Uterus (tissue), 4 donors: ENCODE results near the gene ACMSD. TPM values are rescaled to one million over a fixed set of nuclear protein-coding genes. Genes with fewer than 3 reads are reported as not detected.
"Not testable (repeated sequence)": the region's sequence is repeated elsewhere in the genome, so short reads cannot be mapped to it uniquely, and the experiment has no call there.

Experiments used
- DNase-seq, 2 donors: peaks; one replicate each; pipeline ENCODE4 v3.0.0-alpha.2; 2019 to 2020
- H3K27ac ChIP-seq, 2 donors: fragments of 200-600 bp; sonication (generic); 1 replicate in 1 of 2; 2 replicates in 1 of 2; pipeline ENCODE4 v1.5.1; 2016 to 2018
- H3K27me3 ChIP-seq, 2 donors: fragments of 200-600 bp; sonication (generic); one replicate each; pipeline ENCODE4 v1.5.1; 2018 to 2019; ENCODE audit warnings: control low read depth in 1 of 2
- H3K36me3 ChIP-seq, 2 donors: fragments of 200-600 bp; sonication (generic); one replicate each; pipeline ENCODE4 v1.5.1; 2019; ENCODE audit warnings: control low read depth in 1 of 2
- H3K4me1 ChIP-seq, 2 donors: fragments of 200-600 bp; sonication (generic); one replicate each; pipeline ENCODE4 v1.5.1; 2018 to 2019; ENCODE audit warnings: control low read depth in 1 of 2
- H3K4me3 ChIP-seq, 2 donors: fragments of 200-600 bp; sonication (generic); 1 replicate in 1 of 2; 2 replicates in 1 of 2; pipeline ENCODE4 v1.5.1; 2018 to 2019; ENCODE audit warnings: mild to moderate bottlenecking in 1 of 2
- H3K9me3 ChIP-seq, 2 donors: fragments of 200-600 bp; sonication (generic); one replicate each; pipeline ENCODE4 v1.5.1; 2019; ENCODE audit warnings: control low read depth in 1 of 2
- POLR2A ChIP-seq, 2 donors: fragments of 450-650 bp; IDR thresholded peaks; one replicate each; pipeline ENCODE4 v1.6.1; 2016; ENCODE audit warnings: antibody characterized with exemption in 2 of 2, mild to moderate bottlenecking in 1 of 2, moderate library complexity in 1 of 2
- intact Hi-C: fragments of 100-400 bp; cut with DNase I; formaldehyde crosslinking; loops from one replicate; pipeline ENCODE4 v1.15.1; 2023; ENCODE audit warnings: low total_unique reads
- total RNA-seq, 4 donors: library from RNA; depleted of rRNA in 3 of 4; stranded (reverse); fragments of >200 nt in 3 of 4; gene quantifications; one replicate each; pipeline versions ENCODE4 v1.1.0 to v1.2.4, GENCODE V29; 2014 to 2023
- TF ChIP-seq, protein P1 (sequence below), 4 experiments: fragments of 200-600 bp in 2 of 4; fragments of 450-650 bp in 2 of 4; sonication (generic) in 2 of 4; IDR thresholded peaks; one replicate each; pipeline ENCODE4 v1.5.1; 2016 to 2019; ENCODE audit warnings: antibody characterized with exemption in 4 of 4, mild to moderate bottlenecking in 2 of 4, moderate library complexity in 1 of 4
- donor health status: DM: yes; HTN: yes; CAD: no.

Gene ACMSD
- total RNA-seq, 4 donors from 2014 or later = not detected

DNA sequence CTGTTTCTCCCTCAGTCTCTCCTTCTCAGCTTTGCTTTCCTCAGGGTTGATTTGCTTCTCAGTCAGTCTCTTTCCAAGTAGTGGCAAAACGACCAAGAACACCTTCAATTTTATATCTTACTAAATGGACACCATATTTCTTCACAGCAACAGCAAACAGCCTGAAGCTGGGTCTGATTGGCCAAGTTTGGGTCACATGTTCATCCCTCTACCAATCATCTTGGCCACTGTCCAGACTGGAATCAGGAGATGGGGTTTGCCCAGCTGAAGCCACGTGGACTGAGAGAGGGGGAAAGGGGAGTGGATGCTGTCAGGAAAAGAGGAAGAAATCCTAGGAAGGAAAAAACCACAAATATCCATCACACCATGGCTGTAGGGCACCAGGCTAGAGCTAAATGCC is 42.0 kb upstream of the ACMSD start:
- no peak for DNase-seq
- intact Hi-C loops = no loop called here
- no peaks in the 10 kb centered on the region for H3K27me3 ChIP-seq
- no peaks in the 10 kb centered on the region for H3K9me3 ChIP-seq
- H3K27ac ChIP-seq = no peak overlapping the region
- H3K4me1 ChIP-seq = no peaks in the 10 kb centered on the region
- no peak overlapping the region for H3K4me3 ChIP-seq
- no peaks in the 10 kb centered on the region for H3K36me3 ChIP-seq
- TF ChIP-seq, protein P1, sequence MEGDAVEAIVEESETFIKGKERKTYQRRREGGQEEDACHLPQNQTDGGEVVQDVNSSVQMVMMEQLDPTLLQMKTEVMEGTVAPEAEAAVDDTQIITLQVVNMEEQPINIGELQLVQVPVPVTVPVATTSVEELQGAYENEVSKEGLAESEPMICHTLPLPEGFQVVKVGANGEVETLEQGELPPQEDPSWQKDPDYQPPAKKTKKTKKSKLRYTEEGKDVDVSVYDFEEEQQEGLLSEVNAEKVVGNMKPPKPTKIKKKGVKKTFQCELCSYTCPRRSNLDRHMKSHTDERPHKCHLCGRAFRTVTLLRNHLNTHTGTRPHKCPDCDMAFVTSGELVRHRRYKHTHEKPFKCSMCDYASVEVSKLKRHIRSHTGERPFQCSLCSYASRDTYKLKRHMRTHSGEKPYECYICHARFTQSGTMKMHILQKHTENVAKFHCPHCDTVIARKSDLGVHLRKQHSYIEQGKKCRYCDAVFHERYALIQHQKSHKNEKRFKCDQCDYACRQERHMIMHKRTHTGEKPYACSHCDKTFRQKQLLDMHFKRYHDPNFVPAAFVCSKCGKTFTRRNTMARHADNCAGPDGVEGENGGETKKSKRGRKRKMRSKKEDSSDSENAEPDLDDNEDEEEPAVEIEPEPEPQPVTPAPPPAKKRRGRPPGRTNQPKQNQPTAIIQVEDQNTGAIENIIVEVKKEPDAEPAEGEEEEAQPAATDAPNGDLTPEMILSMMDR (IDR thresholded peaks at IDR 0.05) = no peak
- no peak for TF ChIP-seq POLR2A (IDR thresholded peaks at IDR 0.05)

- H3K4me1 ChIP-seq = no peaks in the 10 kb centered on the region
- H3K27me3 ChIP-seq = no peaks in the 10 kb centered on the region
- no peaks in the 10 kb centered on the region for H3K36me3 ChIP-seq
- H3K4me3 ChIP-seq = no peak overlapping the region
- DNase-seq = no peak
- no peak overlapping the region for H3K27ac ChIP-seq
- no peak for TF ChIP-seq POLR2A (IDR thresholded peaks at IDR 0.05)
- TF ChIP-seq, protein P1 (IDR thresholded peaks at IDR 0.05) = no peak
- intact Hi-C loops = no loop called here
- no peaks in the 10 kb centered on the region for H3K9me3 ChIP-seq
Observed at GRCh38 chr2:134799936-134800335, 38.5 kb upstream of the ACMSD start.

DNA sequence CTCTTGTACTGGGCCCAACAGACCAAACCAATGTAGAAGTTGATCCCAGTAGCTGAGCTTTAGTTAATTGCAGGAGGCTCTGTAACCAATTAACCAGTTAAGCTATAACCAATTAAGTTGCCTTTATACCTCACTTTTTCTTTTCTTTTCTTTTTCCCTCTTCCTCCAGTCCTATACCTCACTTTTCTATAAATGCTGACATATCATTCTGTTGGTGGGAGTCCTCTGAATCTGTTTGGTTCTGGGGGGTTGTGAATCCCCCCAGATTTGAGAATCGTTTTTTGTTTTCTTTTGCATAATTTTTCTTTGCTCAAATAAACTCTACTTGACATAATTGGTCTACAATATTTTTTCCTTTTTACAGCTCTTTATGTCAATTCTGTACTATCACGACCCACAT is 38.1 kb upstream of the ACMSD start:
- Histone ChIP-seq H3K27me3 (no peaks in the 10 kb centered on the region), H3K36me3 (no peaks in the 10 kb centered on the region), H3K4me3 (no peak overlapping the region), H3K9me3 (no peaks in the 10 kb centered on the region), H3K27ac (no peak overlapping the region), H3K4me1 (no peaks in the 10 kb centered on the region)
- DNase-seq = no peak
- TF ChIP-seq, protein P1 (IDR thresholded peaks at IDR 0.05) = no peak
- TF ChIP-seq POLR2A (IDR thresholded peaks at IDR 0.05) = no peak
- intact Hi-C loops = no loop called here

DNA sequence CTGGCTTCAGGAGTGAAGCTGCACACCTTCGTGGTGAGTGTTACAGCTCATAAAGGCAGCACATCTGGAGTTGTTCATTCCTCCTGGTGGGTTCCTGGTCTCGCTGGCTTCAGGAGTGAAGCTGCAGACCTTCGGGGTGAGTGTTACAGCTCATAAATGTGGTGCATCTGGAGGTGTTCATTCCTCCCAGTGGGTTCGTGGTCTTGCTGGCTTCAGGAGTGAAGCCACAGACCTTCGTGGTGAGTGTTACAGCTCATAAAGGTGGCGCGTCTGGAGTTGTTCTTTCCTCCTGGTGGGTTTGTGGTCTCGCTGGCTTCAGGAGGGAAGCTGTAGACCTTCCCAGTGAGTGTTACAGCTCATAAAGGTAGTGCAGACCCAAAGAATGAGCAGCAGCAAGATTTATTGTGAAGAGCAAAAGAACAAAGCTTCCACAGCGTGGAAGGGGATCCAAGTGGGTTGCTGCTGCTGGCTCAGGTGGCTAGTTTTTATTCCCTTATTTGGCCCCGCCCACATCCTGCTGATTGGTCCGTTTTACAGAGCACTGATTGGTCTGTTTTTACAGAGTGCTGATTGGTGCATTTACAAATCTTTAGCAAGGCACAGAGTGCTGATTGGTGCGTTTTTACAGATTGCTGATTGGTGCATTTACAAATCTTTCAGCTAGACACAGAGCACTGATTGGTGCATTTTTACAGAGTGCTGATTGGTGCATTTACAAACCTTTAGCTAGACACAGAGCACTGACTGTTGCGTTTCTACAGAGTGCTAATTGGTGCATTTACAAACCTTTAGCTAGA is 34.6 kb upstream of the ACMSD start:
- H3K4me3 ChIP-seq, intact Hi-C loops, H3K27me3 ChIP-seq, H3K36me3 ChIP-seq, H3K9me3 ChIP-seq, H3K27ac ChIP-seq, H3K4me1 ChIP-seq, DNase-seq: not testable (repeated sequence)

DNA sequence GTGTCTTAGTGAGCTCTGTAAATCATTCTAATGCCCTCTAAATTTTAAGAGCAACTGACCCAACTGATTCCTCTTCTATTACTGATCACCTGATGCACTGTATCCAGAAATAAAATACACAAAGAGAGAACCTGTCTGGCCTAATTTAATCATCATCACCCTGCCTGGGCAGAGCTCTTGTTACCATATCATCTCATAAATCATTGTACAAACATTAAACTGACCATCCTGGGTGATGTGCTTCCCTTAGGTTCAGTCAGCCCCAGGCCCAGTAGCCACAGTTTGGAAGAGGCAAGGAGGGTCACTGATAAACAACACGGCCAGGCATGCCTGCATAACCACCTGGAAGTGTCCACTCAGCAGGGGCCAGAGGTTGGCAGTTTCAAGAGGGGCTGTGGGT is 22.7 kb upstream of the ACMSD start:
- no peaks in the 10 kb centered on the region for H3K36me3 ChIP-seq
- TF ChIP-seq POLR2A (IDR thresholded peaks at IDR 0.05) = no peak
- TF ChIP-seq, protein P1 (IDR thresholded peaks at IDR 0.05) = no peak
- DNase-seq = no peak
- H3K4me3 ChIP-seq = no peak overlapping the region
- H3K9me3 ChIP-seq = no peaks in the 10 kb centered on the region
- no peaks in the 10 kb centered on the region for H3K27me3 ChIP-seq
- H3K27ac ChIP-seq = no peak overlapping the region
- intact Hi-C loops = no loop called here
- no peaks in the 10 kb centered on the region for H3K4me1 ChIP-seq
